Globus pallidus (tissue), 1 donor: ENCODE data around the gene ITCH.
"Not testable (repeated sequence)": the region's sequence is repeated elsewhere in the genome, so short reads cannot be mapped to it uniquely, and the experiment has no call there.

Experiments
- DNase-seq: peaks from one replicate; pipeline ENCODE4 v3.0.0-alpha.2; 2015; ENCODE audit warnings: low spot score

Gene ITCH

DNA sequence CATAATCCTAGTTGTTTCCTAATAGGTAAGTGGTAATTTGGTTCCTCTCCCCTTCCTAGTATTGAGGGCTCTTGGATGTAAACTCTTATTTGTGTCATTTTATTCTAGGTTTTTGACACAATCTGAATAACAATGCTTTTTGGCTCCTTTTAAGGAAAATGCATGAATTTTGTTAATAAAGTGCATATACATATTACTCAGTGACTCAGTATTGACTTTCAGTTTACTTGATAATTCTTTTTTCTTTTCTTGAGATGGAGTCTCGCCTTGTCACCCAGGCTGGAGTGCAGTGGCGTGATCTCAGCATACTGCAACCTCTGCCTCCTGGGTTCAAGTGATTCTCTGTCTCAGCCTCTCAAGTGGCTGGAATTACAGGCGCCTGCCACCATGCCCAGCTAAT, 19.1 kb downstream of the ITCH start:
- no peak for DNase-seq

DNA sequence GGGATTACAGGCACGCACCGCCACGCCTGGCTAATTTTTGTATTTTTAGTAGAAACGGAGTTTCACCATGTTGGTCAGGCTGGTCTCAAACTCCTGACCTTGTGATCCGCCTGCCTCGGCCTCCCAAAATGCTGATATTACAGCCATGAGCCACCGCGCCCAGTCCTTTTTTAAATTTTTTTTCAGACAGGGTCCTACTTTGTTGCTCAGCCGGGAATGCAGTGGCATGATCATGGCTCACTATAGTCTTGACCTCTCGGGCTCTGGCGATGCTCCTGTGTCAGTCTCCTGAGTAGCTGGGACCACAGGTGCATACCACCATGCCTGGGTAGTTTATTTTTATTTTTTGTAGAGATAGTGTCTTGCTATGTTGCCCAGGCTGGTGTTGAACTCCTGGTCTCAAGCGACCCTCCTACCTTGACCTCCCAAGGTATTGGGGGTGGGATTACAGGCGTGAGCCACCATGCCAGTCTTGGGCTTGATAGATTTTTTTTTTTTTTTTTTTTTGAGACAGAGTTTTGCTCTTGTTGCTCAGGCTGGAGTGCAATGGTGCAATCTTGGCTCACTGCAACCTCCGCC, 19.9 kb downstream of the ITCH start:
- not testable (repeated sequence) for DNase-seq

DNA sequence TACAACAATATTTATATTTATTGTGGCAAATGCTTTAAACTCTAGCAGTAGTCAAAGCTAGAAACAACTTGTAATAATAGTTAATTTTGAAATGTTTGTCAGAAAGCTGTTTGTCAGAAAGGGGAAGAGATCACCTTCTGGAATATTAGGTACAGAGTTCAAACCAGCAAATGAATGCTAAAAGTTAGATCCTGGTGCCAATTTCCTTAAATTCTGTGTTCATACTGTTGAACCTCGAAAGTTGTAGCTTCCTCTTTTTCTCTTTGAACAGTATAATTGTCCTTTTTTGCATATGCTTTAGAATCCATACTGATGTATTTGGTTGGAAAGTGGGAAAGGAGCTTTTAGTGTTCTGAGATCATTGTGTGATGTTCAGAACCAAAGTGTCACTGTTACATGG, 22.4 kb downstream of the ITCH start:
- DNase-seq, result no peak

DNA sequence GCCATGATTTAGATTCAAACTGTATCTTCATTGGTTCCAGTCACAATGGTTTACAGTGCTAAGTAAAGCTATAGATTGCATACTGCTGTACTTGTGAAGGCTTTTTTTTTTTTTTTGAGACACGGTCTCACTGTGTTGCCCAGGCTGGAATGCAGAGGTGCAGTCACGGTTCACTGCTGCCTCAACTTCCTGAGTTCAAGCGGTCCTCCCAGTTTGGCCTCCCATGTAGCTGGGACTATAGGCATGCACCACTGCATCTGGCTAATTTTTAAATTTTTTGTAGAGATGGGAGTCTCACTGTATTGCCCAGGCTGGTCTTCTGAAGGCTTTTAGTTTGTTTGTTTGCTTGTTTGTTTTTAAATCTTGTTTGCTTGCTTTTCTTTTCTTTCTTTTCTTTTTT, 24.9 kb downstream of the ITCH start:
- DNase-seq, result no peak

DNA sequence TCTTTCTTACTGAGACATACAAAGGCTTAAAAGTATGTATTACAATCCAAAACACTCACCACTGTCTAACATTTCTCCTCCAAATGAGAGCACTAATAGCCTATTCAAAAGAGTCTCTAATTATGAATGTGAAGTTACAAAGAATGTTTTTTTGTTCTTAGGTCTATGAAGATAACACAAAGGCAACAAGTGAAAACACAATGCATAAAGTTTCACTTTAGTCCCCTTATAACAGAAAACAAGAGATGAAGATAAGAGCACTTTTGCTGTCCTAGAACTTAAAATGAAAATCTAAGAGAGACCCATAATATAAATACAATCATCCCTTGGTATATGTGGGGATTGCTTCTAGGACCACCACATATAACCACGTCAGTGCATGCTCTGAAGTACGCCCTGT, 25.6 kb downstream of the ITCH start:
- DNase-seq, result no peak

DNA sequence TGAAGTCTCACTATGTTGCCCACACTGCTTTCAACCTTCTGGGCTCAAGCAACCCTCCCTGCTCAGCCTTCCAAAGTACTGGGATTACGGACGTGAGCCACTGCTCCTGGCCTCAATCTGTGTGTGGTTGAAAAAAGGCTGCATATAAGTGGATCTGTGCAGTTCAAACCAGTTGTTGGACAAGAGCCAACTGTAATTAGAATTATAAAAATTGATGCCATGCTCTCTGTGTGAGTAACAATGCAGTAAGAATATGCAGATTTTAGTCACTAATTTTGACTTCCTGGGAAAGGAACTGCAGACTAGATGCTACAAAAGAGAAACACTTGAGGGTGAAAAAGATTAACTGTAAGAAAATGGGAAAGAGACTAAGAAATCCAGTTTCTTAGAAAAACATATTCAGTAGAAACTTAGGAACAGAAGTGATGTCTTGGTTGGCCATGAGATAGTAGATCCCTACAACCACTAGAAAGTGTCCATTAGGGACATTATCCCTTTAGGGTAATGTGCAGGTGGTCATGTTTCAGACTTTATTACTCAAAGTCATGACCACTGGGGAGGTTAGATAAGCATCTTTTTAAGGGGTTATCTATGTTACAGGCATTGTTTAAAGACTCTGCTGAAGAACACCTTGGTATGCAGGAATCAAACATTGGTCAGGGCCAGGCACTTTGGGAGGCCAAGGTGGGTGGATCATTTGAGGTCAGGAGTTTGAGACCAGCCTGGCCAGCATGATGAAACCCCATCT, 26.3 kb downstream of the ITCH start:
- no peak for DNase-seq

DNA sequence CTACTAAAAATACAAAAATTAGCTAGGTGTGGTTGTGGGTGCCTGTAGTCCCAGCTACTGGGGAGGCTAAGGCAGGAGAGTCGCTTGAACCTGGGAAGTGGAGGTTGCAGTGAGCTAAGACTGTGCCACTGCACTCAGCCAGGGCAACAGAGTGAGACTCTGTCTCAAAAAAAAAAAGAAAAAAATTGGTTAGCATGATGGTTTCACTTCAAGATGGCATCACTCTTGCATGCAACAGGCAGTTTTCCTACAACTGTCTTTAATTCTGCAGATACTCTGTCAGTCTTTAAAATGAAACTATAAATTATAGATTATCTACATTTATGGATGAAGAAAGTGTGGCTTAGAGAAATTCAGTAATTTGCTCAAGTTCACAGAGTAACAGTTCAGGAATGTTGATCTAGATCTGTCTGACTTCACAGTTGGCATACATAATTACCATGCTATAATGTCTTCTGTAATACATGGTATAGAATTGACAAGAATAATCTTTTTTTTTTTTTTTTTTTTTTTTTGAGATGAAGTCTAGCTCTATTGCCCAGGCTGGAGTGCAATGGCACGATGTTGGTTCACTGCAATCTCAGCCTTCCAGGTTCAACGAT, 27.0 kb downstream of the ITCH start:
- no peak for DNase-seq

DNA sequence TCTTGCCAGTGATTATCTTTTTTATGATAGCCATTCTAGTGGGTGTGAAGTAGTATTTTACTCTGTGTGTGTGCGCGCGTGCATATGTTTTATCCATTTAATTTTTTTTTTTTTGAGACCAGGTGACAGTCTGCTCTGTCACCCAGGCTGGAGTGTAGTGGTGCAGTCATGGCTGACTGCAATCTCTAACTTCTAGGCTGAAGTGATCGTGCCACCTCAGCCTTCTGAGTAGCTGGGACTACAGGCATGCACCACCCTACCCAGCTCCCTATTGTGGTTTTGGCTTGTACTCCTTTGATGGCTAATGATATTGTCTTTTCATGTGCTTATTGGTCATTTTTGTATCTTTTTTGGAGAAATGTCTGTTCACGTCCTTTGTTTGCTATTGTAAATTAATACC, 33.3 kb downstream of the ITCH start:
- no peak for DNase-seq

DNA sequence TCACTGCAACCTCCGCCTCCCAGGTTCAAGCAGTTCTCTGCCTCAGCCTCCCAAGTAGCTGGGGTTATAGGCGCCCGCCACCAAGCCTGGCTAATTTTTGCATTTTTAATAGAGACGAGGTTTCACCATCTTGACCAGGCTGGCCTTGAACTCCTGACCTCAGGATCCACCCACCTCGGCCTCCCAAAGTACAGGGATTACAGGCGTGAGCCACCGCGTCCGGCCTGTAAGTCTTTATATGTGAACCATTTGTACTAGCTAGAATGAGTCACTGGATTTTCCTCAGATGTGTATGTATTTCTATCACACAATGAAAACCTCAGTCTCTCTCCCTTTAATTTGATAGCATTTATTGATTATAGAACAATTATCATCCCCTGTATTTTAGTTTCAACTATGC, 34.0 kb downstream of the ITCH start:
- no peak for DNase-seq

DNA sequence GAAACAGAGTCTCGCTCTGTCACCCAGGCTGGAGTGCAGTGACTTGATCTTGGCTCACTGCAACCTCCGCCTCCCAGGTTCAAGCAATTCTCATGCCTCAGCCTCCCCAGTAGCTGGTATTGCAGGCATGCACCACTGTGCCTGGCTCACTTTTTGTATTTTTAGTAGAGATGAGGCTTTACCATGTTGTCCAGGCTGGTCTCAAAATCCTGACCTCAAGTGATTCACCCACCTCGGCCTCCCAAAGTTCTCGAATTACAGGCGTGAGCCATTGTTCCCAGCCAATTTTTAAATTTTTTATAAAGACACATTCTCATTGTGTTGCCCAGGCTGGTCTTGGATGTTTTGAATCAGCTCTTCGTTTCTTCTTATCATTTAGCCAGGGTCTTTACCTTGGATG, 37.7 kb downstream of the ITCH start:
- DNase-seq, result not testable (repeated sequence)

DNA sequence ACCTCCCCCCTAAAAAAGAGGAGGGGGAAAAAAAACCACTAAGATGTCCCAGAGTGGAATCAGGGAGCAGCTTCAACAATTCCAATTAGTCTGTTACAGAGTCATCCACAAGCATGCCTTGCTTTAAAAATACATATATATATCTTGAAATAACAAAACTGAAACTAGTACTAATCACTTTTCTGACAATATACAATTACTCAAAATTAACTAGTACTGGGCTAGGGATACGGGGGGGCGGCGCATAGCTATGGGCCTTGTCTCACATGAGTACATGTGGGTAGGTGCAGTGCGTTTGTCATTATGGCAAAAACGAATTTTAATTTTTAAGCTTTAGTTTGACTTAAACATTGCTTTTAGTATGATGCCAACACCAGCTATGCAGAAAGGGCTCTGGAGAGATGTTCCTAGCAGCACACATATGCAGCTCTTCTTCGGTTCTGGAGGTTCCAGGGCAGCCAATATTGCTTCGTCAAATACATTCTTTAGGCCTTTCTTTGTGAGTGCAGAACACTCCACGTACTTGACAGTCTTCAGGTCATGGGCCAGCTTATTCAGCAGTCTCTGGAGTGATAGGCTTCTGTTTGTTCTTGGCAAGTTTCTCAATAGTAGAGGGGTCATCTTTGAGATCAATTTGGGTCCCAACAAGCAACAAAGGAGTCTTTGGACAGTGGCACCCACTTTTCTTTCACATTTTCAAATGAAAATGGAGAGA, 38.8 kb downstream of the ITCH start:
- DNase-seq, result no peak

DNA sequence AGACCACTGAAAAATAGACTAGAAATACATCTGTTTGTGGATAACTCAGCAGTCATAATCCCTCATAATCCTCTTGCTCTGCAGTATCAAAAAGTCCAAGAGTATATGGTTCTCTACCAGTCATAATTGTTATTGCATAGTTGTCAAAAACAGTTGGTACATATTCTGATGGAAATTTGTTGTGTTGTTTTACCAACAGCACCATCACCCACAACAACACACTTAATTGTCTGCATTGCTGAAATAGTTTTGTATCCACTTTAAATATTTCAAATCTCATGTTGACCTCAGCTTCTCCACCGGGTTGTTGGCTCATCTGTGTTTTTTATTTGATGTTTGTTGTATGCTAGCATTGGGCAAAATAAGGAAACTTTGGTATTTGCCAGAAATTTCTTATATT, 39.4 kb downstream of the ITCH start:
- no peak for DNase-seq

DNA sequence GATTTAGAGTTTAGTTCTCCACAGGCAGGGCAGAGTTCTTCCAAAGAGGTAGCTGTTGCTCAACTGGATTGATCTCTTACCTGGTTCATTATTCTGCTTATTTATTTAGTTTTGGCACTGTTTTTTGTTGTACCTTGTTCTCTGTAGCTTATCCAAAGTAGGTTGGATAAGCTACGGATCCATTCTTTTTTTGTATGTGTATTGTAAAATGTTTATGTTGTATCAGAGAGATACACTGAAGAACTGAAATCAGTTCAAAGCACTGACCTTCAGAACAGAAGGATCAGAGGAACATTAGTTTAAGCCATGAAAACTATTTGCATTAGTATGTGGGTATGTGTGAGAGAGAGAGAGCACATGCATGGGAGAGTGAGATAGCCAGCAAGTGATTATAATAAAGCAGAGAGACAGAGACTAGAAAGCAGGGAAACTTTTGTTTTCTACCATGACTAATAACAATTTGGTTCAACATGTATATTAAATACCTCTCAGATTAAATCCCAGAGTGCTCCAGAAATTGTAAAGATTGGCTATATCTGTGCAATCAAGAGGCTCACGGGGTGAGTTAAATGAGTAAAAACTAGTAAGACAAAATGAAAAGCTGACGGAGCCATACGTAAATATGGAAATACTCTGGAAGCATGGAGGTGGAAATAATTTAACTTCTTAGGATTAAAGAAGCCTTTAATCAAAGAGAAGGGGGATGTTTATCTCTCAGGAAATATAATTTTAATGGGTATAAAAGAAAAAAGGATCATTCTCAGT, 40.2 kb downstream of the ITCH start:
- DNase-seq, result no peak

DNA sequence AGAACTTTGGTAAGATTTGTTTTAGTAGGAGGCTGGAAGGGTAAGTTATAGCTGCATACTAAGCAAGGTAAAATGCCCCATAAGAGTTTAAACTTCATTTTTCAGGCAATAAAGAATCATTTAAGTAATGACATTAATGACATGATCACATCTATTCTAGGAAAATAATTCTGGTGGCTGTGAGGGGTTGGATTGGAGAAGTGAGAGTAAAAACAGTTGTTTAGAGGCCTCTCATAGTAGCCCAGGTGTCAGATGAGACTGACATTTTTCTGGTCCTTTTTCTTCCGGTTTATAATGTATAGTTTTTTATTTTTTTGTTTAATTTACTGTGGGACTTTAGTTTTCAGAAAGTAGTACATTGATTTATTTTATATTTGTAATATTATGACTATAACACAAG, 40.8 kb downstream of the ITCH start:
- DNase-seq, result no peak

DNA sequence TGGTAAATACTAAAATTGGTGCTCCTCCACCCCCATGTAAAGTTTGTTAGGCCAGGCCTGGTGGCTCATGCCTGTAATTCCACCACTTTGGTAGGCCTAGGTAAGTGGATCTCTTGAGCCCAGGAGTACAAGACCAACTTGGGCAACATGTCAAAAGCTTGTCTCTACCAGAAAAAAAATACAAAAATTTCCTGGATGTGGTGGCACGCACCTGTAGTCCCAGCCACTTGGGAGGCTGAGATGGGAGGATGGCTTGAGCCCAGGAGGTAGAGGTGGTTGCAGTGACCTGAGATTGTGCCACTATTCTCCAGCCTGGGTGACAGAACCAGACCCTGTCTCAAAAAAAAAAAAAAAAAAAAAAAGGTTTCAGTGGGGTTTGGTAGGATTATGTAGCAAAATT, 41.7 kb downstream of the ITCH start:
- DNase-seq, result no peak

DNA sequence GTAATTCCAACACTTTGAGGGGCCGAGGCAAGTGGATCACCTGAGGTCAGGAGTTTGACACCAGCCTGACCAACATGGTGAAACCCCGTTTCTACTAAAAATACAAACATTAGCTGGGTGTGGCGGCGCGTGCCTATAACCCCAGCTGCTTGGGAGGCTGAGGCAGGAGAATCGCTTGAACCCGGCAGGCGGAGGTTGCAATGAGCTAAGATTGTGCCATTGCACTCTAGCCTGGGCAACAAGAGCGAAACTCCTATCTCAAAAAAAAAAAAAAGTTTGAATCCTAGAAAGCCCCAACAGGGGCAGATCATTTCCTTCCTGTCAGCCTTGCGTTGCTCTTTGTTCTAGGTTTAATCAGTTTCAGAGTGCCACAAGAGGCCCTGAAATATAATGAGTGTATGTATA, 42.2 kb downstream of the ITCH start:
- DNase-seq, result not testable (repeated sequence)

DNA sequence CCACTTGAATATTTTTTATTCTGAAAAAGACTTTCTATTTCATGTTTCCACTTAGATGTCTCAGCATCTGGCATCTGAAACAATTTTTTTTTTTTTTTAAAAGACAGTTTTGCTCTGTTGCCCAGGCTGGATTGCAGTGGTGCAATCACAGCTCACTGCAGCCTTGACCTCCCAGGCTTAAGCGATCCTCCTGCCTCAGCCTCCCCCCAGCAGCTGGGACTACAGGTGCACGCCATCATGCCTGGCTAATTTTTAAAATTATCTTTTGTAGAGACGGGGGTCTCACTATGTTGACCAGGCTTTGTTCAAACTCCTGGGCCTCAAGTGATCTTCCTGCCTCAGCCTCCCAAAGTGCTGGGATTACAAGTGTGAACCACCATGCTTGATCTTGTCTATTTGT, 42.9 kb downstream of the ITCH start:
- not testable (repeated sequence) for DNase-seq

DNA sequence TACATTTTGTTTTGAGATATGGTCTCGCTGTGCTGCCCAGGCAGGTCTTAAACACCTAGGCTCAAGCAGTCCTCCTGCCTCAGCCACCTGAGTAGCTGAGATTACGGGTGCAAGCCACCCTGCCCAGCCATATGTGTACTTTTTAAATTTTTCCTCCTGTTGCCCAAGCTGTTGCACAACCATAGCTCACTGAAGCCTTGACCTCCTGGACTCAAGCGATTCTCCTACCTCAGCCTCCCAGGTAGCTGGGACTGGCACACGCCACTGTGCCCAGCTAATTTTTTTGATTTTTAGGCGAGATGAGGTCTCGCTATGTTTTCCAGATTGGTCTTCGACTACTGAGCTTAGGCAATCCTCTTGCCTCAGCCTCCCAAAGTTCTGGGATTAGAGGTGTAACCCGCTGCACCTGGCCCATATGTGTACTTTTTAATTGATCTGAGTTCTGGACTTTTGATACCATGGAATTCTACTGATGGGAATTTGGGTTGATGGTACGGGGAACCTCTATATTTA, 44.9 kb downstream of the ITCH start:
- no peak for DNase-seq

DNA sequence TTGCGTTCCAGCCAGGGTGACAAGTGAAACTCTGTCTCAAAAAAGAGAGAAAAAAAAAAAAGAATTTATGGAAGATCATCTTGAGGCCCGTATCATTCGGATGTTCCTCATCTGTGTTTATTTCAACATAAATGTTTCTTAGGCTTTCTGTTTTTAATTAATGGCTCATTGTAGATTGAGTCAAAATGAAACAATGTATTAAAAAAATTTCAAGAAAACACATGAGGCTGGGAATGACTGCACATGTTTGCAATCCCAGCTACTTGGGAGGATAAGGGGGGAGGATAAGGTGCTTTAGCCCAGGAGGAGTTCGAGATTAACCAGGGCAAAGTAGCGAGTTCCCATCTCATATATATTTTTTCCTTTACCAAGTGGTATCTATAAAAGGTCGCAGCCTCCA, 47.3 kb downstream of the ITCH start:
- DNase-seq, result no peak

DNA sequence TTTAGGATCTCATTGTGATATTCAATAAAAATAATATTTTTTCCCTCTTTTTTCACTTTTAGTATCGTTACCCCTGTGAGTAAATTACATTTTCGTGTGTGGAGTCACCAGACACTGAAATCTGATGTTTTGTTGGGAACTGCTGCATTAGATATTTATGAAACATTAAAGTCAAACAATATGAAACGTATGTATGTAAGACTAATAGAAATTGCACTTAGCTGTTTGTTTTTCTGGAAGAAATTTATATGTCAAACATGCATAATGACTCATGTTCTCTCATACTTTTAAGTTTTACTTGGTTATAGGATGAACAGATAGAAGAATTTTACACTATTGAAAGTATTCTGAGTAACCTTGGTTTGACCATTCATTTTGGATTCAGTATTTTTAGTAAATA, 49.4 kb downstream of the ITCH start:
- no peak for DNase-seq

DNA sequence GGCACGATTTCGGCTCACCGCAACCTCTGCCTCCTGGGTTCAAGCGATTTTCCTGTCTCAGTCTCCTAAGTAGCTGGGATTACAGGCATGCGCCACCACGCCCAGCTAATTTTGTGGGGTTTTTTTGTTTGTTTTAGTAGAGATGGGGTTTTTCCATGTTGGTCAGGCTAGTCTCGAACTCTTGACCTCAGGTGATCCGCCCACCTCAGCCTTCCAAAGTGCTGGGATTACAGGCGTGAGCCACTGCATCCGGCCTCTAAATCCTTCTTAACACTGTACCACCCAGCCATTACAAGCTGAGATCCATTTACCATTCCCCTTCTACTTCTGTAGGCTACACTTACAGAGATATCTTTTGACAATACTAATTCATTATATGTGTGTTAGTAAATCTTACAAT, 51.5 kb downstream of the ITCH start:
- not testable (repeated sequence) for DNase-seq

DNA sequence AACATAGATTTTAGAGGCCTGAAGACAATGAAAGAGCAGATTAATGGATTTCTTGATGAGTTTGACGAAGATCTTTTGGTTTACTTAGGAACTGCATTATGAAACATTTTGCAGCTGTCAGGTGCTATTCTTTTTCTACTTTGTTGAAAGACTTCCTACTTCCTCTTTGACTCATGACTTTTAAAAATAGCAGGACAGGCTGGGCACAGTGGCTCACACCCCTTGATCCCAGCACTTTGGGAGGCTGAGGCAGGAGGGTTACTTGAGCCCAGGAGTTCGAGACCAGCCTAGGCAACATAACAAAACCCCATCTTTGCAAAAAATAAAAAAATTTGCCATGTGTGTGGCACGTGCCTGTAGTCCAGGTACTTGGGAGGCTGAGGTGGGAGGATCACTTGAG, 52.0 kb downstream of the ITCH start:
- DNase-seq, result no peak
